IgD-negative memory B cell (primary cell): Measurements from ENCODE around the gene FOXO6. TPM values are rescaled to one million over a fixed set of nuclear protein-coding genes. Genes with fewer than 3 reads are reported as not detected.

Source experiments
- H3K27ac Mint-ChIP-seq, 3 donors: one replicate each; pipeline ENCODE4 v1.8.0; 2020 to 2022; ENCODE audit warnings: mild to moderate bottlenecking in 3 of 3, mixed read lengths in 3 of 3, moderate library complexity in 1 of 3
- H3K27me3 Mint-ChIP-seq: one replicate; pipeline ENCODE4 v1.8.0; 2021; ENCODE audit warnings: mixed read lengths
- H3K36me3 Mint-ChIP-seq: one replicate; pipeline ENCODE4 v1.8.0; 2020; ENCODE audit warnings: mild to moderate bottlenecking, mixed read lengths
- H3K4me1 Mint-ChIP-seq, 3 donors: one replicate each; pipeline ENCODE4 v1.8.0; 2020 to 2022; ENCODE audit warnings: mixed read lengths in 3 of 3, mild to moderate bottlenecking in 1 of 3
- H3K4me3 Mint-ChIP-seq, 4 donors: one replicate each; pipeline ENCODE4 v1.8.0; 2020 to 2022; ENCODE audit warnings: mild to moderate bottlenecking in 4 of 4, mixed read lengths in 4 of 4, moderate library complexity in 3 of 4
- H3K9me3 Mint-ChIP-seq, 3 donors: one replicate each; pipeline ENCODE4 v1.8.0; 2020 to 2021; ENCODE audit warnings: mixed read lengths in 3 of 3, mild to moderate bottlenecking in 1 of 3
- polyA plus RNA-seq: library from polyadenylated mRNA; unstranded; fragments of 300-500 nt; fragmentation: Illumina TruSeq; gene quantifications from one replicate; pipeline ENCODE4 v1.2.3, GENCODE V29; 2021

FOXO6 gene
- polyA plus RNA-seq, 1 donor from 2014 or later, result not detected

DNA sequence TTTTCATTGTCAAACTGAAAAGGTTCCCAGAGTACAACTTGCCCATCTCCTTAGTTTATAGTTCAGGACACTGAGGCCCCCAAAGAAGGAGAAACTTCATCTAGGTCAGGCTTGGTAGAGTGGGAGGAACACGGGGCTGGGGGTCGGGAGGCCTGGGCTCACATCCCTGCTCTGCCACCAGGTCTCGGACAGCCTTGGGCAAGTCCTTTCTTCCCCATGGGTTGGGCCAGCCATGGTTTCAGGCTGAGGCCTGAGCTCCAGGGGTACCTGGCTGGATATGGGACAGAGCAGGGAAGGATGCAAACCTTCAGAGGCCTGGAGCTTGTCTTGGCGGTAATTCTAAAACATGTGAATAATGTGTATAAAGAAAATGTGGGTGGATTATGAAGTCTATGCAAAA, 17.0 kb downstream of the FOXO6 start:
- Mint-ChIP-seq H3K4me3 (peak overlapping the region in 1 of 4 donors; percentile 14), H3K36me3 (no peaks in the 10 kb centered on the region), H3K27ac (no peak overlapping the region), H3K4me1 (peaks cover 0 to 10% (median 8%) of the 10 kb centered on the region in 3 donors), H3K27me3 (peaks cover 49% of the 10 kb centered on the region), H3K9me3 (no peaks in the 10 kb centered on the region)

DNA sequence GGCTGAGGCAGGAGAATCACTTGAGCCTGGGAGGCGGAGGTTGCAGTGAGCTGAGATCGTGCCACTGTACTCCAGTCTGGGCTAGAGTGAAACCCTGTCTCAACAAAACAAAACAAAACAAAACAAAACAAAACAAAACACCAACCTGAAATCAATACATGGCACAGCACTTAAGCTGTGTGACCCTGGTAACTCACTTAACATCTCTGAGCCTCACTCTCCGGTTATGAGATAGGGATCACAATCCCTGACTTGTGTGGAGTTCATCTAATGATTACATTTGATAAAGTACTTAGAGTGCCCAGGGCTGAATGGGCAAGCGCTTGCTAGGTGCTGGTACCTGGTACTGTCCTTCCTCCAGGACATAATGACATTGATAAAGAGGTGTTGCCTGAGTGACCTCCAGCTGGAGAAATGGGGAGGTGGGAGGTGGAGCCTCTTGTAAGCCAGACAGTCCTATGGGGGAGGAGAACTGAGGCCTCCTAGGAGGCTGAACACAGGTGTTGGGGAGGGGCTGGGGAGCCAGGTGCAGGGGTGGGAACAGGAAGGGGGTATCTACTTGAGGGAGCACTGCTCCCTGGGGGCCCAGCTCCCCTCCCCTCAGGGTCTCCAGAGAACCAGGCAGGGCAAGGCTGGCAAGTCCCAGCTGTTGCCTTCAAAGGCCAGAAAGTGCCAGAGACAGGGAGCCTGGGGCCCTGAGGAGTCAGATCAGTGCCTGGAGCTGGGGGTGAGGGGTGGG, 17.9 kb downstream of the FOXO6 start:
- no peaks in the 10 kb centered on the region for H3K36me3 Mint-ChIP-seq
- peaks cover 0 to 12% (median 9%) of the 10 kb centered on the region in 3 donors for H3K4me1 Mint-ChIP-seq
- no peak overlapping the region for H3K27ac Mint-ChIP-seq
- peaks cover 52% of the 10 kb centered on the region for H3K27me3 Mint-ChIP-seq
- no peaks in the 10 kb centered on the region for H3K9me3 Mint-ChIP-seq
- peak overlapping the region in 1 of 4 donors; percentile 14 for H3K4me3 Mint-ChIP-seq

DNA sequence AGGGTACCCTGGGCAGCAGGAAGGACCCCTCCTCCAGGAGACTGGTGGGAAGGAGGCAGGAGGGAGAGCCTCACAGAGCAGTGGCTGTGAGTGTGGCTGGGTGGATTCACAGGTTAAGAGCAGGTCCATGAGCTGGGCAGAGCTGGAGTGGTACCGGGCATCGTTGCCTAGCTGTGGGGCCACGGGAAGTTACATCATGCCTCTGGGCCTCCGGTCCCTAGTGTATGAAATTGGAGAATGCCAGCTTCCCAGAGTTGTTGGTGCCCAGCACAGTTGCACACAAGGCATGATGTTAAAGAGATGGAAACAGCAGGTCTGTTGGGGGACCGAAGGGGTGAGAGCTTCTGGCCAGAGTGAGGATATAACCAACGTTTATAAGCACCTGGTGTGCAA, 18.5 kb downstream of the FOXO6 start:
- Mint-ChIP-seq H3K36me3 (no peaks in the 10 kb centered on the region), H3K27me3 (peaks cover 55% of the 10 kb centered on the region), H3K27ac (no peak overlapping the region), H3K4me1 (peaks cover 0 to 12% (median 9%) of the 10 kb centered on the region in 3 donors), H3K9me3 (no peaks in the 10 kb centered on the region), H3K4me3 (peak overlapping the region in 3 of 4 donors; percentile 18 to 70 (median 64))

- H3K4me3 Mint-ChIP-seq, result peak overlapping the region in 3 of 4 donors; percentile 18 to 70 (median 67)
- H3K27ac Mint-ChIP-seq, result no peak overlapping the region
- H3K9me3 Mint-ChIP-seq, result no peaks in the 10 kb centered on the region
- peaks cover 58% of the 10 kb centered on the region for H3K27me3 Mint-ChIP-seq
- peaks cover 0 to 12% (median 9%) of the 10 kb centered on the region in 3 donors for H3K4me1 Mint-ChIP-seq
- no peaks in the 10 kb centered on the region for H3K36me3 Mint-ChIP-seq
Measured at GRCh38 chr1:41380195-41380594, 19.0 kb downstream of the FOXO6 start.

DNA sequence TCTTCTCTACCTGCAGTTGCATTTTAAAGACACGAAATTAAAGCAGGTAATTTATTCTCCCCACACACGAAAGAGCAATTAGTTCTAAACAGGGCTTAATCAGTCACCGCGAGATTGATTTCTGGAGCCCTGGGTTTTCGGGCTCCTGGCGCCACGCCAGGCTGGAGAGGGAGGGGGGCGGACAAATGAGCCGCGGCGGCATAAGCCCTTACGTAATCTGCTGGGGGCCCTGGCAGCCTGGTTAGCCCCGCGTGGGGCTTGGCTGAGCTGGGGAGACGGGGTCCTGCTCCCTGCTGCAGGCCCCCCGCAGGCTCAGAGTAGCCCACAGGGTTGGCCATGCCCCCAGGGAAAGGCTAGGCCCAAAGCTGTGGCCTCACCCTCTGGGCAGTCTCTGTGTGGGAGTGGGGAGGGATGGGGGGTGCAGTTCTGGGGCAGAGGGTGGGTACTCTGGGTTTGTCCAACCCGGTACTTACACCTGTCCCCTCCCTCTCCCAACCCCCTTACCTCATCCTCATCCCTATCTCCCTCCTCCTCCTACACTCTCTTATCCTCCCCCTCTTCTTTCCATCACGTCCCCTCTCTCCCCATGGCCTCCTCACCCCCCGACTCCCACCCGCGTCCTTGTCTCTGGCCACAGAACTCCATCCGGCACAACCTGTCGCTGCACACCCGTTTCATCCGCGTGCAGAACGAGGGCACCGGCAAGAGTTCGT, 19.9 kb downstream of the FOXO6 start:
- Mint-ChIP-seq H3K36me3 (no peaks in the 10 kb centered on the region), H3K27me3 (peaks cover 52% of the 10 kb centered on the region), H3K4me3 (peak overlapping the region; percentile 70 to 90 (median 80)), H3K9me3 (no peaks in the 10 kb centered on the region), H3K27ac (no peak overlapping the region), H3K4me1 (peaks cover 0 to 12% (median 9%) of the 10 kb centered on the region in 3 donors)

DNA sequence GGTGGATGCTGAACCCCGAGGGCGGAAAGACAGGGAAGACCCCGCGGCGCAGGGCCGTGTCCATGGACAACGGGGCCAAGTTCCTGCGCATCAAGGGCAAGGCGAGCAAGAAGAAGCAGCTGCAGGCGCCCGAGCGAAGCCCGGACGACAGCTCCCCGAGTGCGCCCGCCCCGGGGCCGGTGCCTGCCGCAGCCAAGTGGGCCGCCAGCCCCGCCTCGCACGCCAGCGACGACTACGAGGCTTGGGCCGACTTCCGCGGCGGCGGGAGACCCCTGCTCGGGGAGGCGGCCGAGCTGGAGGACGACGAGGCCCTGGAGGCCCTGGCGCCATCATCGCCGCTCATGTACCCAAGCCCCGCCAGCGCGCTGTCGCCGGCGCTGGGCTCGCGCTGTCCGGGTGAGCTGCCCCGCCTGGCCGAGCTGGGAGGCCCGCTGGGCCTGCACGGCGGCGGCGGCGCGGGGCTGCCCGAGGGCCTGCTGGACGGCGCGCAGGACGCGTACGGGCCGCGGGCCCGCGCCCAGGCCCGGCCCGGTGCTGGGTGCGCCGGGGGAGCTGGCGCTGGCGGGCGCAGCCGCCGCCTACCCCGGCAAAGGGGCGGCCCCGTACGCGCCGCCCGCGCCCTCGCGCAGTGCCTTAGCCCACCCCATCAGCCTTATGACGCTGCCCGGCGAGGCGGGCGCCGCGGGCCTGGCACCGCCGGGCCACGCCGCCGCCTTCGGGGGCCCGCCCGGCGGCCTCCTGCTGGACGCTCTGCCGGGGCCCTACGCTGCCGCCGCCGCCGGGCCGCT, 20.7 kb downstream of the FOXO6 start:
- H3K9me3 Mint-ChIP-seq, result no peaks in the 10 kb centered on the region
- peaks cover 0 to 12% (median 9%) of the 10 kb centered on the region in 3 donors for H3K4me1 Mint-ChIP-seq
- H3K36me3 Mint-ChIP-seq, result no peaks in the 10 kb centered on the region
- peaks cover 48% of the 10 kb centered on the region for H3K27me3 Mint-ChIP-seq
- no peak overlapping the region for H3K27ac Mint-ChIP-seq
- H3K4me3 Mint-ChIP-seq, result peak overlapping the region in 3 of 4 donors; percentile 35 to 90 (median 77)

- H3K9me3 Mint-ChIP-seq, result no peaks in the 10 kb centered on the region
- no peak overlapping the region for H3K27ac Mint-ChIP-seq
- H3K4me3 Mint-ChIP-seq, result peak overlapping the region in 2 of 4 donors; percentile 34 to 82
- H3K36me3 Mint-ChIP-seq, result no peaks in the 10 kb centered on the region
- H3K4me1 Mint-ChIP-seq, result peaks cover 0 to 12% (median 9%) of the 10 kb centered on the region in 3 donors
- peaks cover 48% of the 10 kb centered on the region for H3K27me3 Mint-ChIP-seq
Measured at GRCh38 chr1:41382480-41383090, 21.4 kb downstream of the FOXO6 start.

DNA sequence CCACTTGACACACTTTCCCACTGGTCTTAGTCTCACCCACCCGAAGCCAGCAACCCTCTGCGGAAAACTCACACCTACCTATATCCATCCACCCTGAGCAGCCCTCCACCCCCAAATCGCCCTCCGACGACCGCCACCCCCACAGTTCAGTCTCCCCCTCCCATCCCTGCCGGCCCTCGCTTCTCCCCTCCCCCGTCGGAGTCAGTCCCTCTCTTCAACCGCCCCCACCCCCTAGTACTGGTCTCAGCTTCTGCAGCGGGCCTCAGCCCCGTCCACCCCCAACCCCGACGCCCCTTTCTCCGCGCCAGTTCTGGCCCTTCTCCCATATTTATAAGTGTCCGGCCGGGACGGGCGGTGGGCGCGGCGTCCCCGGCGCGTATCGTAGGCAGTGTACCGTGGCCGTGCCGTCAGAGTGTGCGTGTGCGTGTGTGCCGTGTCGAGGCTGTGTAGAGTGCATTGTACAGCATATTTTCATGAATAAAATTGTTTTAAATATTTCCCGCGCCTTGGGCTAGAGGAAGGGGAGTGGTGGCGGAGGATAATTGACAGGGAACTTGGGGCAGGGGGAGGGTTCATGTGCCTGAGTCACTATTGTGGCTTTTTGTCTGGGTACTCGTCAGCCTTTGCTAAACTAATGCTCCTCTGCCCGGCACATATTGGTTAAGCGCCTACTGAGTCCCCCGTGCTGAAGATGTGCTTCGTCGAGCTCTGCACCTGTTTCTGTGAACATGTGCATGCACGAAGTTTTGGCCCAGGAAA, 22.0 kb downstream of the FOXO6 start:
- peak overlapping the region in 1 of 3 donors; percentile 5 for H3K27ac Mint-ChIP-seq
- H3K27me3 Mint-ChIP-seq, result peaks cover 48% of the 10 kb centered on the region
- H3K36me3 Mint-ChIP-seq, result no peaks in the 10 kb centered on the region
- H3K9me3 Mint-ChIP-seq, result no peaks in the 10 kb centered on the region
- peaks cover 0 to 12% (median 9%) of the 10 kb centered on the region in 3 donors for H3K4me1 Mint-ChIP-seq
- H3K4me3 Mint-ChIP-seq, result peak overlapping the region; percentile 34 to 82 (median 66)

DNA sequence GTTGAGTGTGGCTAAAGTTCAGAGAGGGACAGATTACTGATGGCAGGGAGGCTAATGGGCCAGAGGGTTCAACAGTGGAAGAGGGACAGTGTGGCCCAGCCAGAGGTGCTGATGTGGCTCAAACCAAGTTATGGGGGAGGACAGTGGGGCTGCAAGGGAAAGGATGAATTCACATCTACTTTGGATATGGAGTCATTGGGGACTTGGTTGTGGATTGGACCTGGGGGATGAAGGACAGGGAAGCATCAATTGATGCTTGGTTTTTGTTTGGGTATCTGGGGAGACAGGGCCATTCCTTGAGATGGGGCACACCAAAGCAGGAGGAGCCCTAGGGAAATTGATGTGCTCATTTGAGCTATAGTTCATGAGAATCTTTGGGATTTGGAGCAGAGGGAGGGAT, 23.3 kb downstream of the FOXO6 start:
- Mint-ChIP-seq H3K27me3 (peaks cover 41% of the 10 kb centered on the region), H3K27ac (no peak overlapping the region), H3K4me1 (peaks cover 0 to 12% (median 9%) of the 10 kb centered on the region in 3 donors), H3K4me3 (no peak overlapping the region), H3K36me3 (no peaks in the 10 kb centered on the region), H3K9me3 (no peaks in the 10 kb centered on the region)

DNA sequence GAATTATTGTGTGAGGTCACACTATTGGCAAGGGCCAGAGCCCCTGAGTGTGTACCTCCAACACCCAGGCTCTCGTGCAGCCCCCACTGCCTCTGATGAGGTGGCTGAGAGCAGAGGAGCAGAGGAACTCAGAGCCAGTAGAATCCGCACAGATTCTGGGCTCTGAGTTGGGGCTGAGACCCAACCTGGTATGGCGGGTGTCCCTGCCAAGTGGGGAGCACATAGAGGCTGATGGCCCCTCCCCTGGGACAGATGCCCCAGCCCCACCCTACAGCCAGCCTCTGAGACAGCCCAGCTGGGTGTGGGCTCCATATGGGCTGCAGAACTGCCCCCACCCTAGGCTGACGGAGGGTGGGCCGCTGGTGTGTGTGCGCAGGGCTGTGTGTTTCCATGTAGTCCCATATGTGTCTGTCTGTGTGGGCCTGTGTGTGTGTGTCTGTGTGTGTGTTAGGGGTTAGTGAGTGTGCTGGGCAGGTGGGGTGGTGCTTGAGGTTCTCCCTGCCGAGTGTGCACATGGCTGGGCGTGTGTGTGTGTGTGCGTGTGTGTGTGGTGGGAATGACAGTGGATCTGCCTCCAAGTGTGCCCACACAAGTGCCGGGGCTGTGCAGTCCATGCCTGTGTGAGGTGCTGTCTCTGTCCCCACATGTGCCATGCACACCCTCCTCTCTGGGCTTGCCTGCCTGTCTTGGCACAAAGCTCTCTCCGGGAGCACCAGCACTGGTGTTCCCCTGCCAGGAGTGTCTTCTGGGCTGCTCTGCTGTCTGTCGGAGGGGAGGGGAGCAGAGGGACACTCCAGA, 24.4 kb downstream of the FOXO6 start:
- Mint-ChIP-seq H3K4me3 (peak overlapping the region in 1 of 4 donors; percentile 12), H3K4me1 (peaks cover 0 to 9% (median 8%) of the 10 kb centered on the region in 3 donors), H3K36me3 (no peaks in the 10 kb centered on the region), H3K27ac (no peak overlapping the region), H3K27me3 (peaks cover 31% of the 10 kb centered on the region), H3K9me3 (no peaks in the 10 kb centered on the region)

- H3K4me3 Mint-ChIP-seq, result no peak overlapping the region
- no peaks in the 10 kb centered on the region for H3K9me3 Mint-ChIP-seq
- H3K4me1 Mint-ChIP-seq, result peaks cover 0 to 6% (median 5%) of the 10 kb centered on the region in 3 donors
- peaks cover 1% of the 10 kb centered on the region for H3K36me3 Mint-ChIP-seq
- no peak overlapping the region for H3K27ac Mint-ChIP-seq
- peaks cover 29% of the 10 kb centered on the region for H3K27me3 Mint-ChIP-seq
Measured at GRCh38 chr1:41386196-41386663, 25.0 kb downstream of the FOXO6 start.

- H3K9me3 Mint-ChIP-seq, result no peaks in the 10 kb centered on the region
- no peak overlapping the region for H3K4me3 Mint-ChIP-seq
- no peak overlapping the region for H3K27ac Mint-ChIP-seq
- peaks cover 25% of the 10 kb centered on the region for H3K27me3 Mint-ChIP-seq
- H3K36me3 Mint-ChIP-seq, result peaks cover 1% of the 10 kb centered on the region
- H3K4me1 Mint-ChIP-seq, result peaks cover 0 to 4% (median 3%) of the 10 kb centered on the region in 3 donors
Measured at GRCh38 chr1:41387667-41388091, 26.4 kb downstream of the FOXO6 start.

GRCh38 chr1:41388510-41388909, 27.3 kb downstream of the FOXO6 start:
- Mint-ChIP-seq H3K4me1 (no peaks in the 10 kb centered on the region), H3K9me3 (no peaks in the 10 kb centered on the region), H3K27ac (no peak overlapping the region), H3K36me3 (peaks cover 1% of the 10 kb centered on the region), H3K27me3 (peaks cover 24% of the 10 kb centered on the region), H3K4me3 (peak overlapping the region in 1 of 4 donors; percentile 24)
